ENCODE data around the gene ZNF586.

The ZNF586 gene

GRCh38 chr19:57769345-57770131, at the start of gene ZNF586 (continued):
- TF ChIP-seq REST (tag by site-specific recombination; IDR thresholded peaks at IDR 0.05) = no peak
- peak; percentile 57; the same call in 1 of the 2 replicates for TF ChIP-seq ZXDB (tag by site-specific recombination; IDR thresholded peaks at IDR 0.05)
- TF ChIP-seq ZSCAN18 (tag by site-specific recombination; IDR thresholded peaks at IDR 0.05) = no peak
- no peak for TF ChIP-seq PRDM6 (tag by site-specific recombination; IDR thresholded peaks at IDR 0.05)
- TF ChIP-seq ZNF362 (tag by site-specific recombination; IDR thresholded peaks at IDR 0.05) = 0 out of 2 replicates have a peak, but pooled peaks have one; percentile 48
- no peak for TF ChIP-seq ZNF670 (tag by site-specific recombination; IDR thresholded peaks at IDR 0.05; ENCODE audit: low read depth)
- peak; percentile 82 for TF ChIP-seq YY1 (tag by site-specific recombination; IDR thresholded peaks at IDR 0.05)
- no peak for TF ChIP-seq ZNF654 (tag by site-specific recombination; IDR thresholded peaks at IDR 0.05; ENCODE audit: low read depth)
- TF ChIP-seq PRDM10 (tag by site-specific recombination; IDR thresholded peaks at IDR 0.05) = peak; percentile 51
- no peak for TF ChIP-seq ZNF292 (tag by site-specific recombination; IDR thresholded peaks at IDR 0.05; ENCODE audit: borderline replicate concordance, low read depth)
- no peak for TF ChIP-seq ZNF18 (tag by site-specific recombination; IDR thresholded peaks at IDR 0.05)
- no peak for TF ChIP-seq ZNF707 (tag by site-specific recombination; IDR thresholded peaks at IDR 0.05)
- TF ChIP-seq ZNF23 (tag by site-specific recombination; IDR thresholded peaks at IDR 0.05; ENCODE audit: borderline replicate concordance) = no peak

All from HEK293 (cell line).